A673 (cell line): ENCODE results near the gene PVR.

ENCODE experiments used
- CTCF ChIP-seq: fragments of 300-800, 200-600 bp; sonication (generic); conservative IDR thresholded peaks from 2 replicates; pipeline ENCODE4 v1.5.1; 2017; ENCODE audit warnings: low read depth, mild to moderate bottlenecking, antibody characterized with exemption, low read length, moderate library complexity, mixed read lengths
- EZH2 ChIP-seq: fragments of 200-600 bp; sonication (generic); IDR thresholded peaks from 2 replicates; pipeline ENCODE4 v1.6.1; 2017; ENCODE audit warnings: borderline replicate concordance, low read depth, mild to moderate bottlenecking, mixed read lengths, antibody characterized with exemption, low read length; ENCODE audit not compliant: poor library complexity, severe bottlenecking

- TF ChIP-seq CTCF (no peak), EZH2 (no peak)
Measured at GRCh38 chr19:44611812-44612295, 31.9 kb upstream of the PVR start.
